Hepatocyte (in vitro differentiated cells): ENCODE measurements around the gene FILIP1L. TPM values are rescaled to one million over a fixed set of nuclear protein-coding genes. Genes with fewer than 3 reads are reported as not detected.

Experiments
- DNase-seq: peaks from one replicate; pipeline ENCODE4 v3.0.0-alpha.2; 2016; ENCODE audit warnings: low spot score
- H2AFZ ChIP-seq: fragments of 200-600 bp; sonication (generic); 2 replicates; pipeline ENCODE4 v1.6.0; 2016; ENCODE audit warnings: antibody characterized with exemption, mild to moderate bottlenecking
- H3K27ac ChIP-seq: fragments of 200-600 bp; sonication (generic); 2 replicates; pipeline ENCODE4 v1.5.1; 2016; ENCODE audit warnings: mild to moderate bottlenecking
- H3K27me3 ChIP-seq: fragments of 200-600 bp; sonication (generic); 2 replicates; pipeline ENCODE4 v1.6.1; 2016
- H3K36me3 ChIP-seq: fragments of 200-600 bp; sonication (generic); replicated peaks from 2 replicates; pipeline ENCODE4 v1.5.1; 2016; ENCODE audit warnings: low read depth; ENCODE audit not compliant: insufficient read depth
- H3K4me1 ChIP-seq: fragments of 200-600 bp; sonication (generic); 2 replicates; pipeline ENCODE4 v1.5.1; 2016; ENCODE audit warnings: mild to moderate bottlenecking, moderate library complexity; ENCODE audit not compliant: insufficient read depth
- H3K4me2 ChIP-seq: fragments of 200-600 bp; sonication (generic); 2 replicates; pipeline ENCODE4 v1.6.0; 2016
- H3K4me3 ChIP-seq: fragments of 200-600 bp; sonication (generic); 2 replicates; pipeline ENCODE4 v1.5.1; 2016; ENCODE audit warnings: mild to moderate bottlenecking
- H3K79me2 ChIP-seq: fragments of 200-600 bp; sonication (generic); 2 replicates; pipeline ENCODE4 v1.6.0; 2017; ENCODE audit warnings: mild to moderate bottlenecking
- H3K9me2 ChIP-seq: fragments of 200-600 bp; sonication (generic); replicated peaks from 2 replicates; pipeline ENCODE4 v1.6.0; 2017; ENCODE audit warnings: mild to moderate bottlenecking; ENCODE audit not compliant: insufficient read depth
- H3K9me3 ChIP-seq: fragments of 200-600 bp; sonication (generic); 2 replicates; pipeline ENCODE4 v1.5.1; 2016; ENCODE audit warnings: low read depth, mild to moderate bottlenecking
- H4K20me1 ChIP-seq: fragments of 200-600 bp; sonication (generic); 2 replicates; pipeline ENCODE4 v1.6.0; 2016; ENCODE audit warnings: mild to moderate bottlenecking; ENCODE audit not compliant: insufficient read depth, poor library complexity, severe bottlenecking
- EZH2 ChIP-seq: fragments of 200-600 bp; sonication (generic); IDR thresholded peaks from 2 replicates; pipeline ENCODE4 v1.6.1; 2016; ENCODE audit warnings: antibody characterized with exemption, mild to moderate bottlenecking, borderline replicate concordance
- EZH2phosphoT487 ChIP-seq: fragments of 200-600 bp; sonication (generic); IDR thresholded peaks from one replicate; pipeline ENCODE4 v1.6.1; 2018; ENCODE audit warnings: antibody characterized with exemption, mild to moderate bottlenecking, low read depth, moderate library complexity; ENCODE audit not compliant: unreplicated experiment, severe bottlenecking
- WGBS: methylation state at CpG from one replicate; pipeline ENCODE4 v1.1.6; 2016; ENCODE audit warnings: low lambda C conversion rate; ENCODE audit errors: missing lambda C conversion rate; 5-methylcytosine and 5-hydroxymethylcytosine counted together
- polyA plus RNA-seq: library from polyadenylated mRNA; unstranded; fragments of >200 nt; fragmentation: Nextera tagmentation; extraction: Ambion mirVana; gene quantifications from 2 replicates; pipeline ENCODE4 v1.2.1, GENCODE V29; 2016
- total RNA-seq: library from RNA; depleted of rRNA; stranded (reverse); fragments of >200 nt; gene quantifications from 2 replicates; pipeline ENCODE4 v1.2.3, GENCODE V29; 2014
- TF ChIP-seq, protein P1 (sequence below): fragments of 200-600 bp; sonication (generic); IDR thresholded peaks from 2 replicates; pipeline ENCODE4 v1.5.1; 2016; ENCODE audit warnings: antibody characterized with exemption, mild to moderate bottlenecking; ENCODE audit not compliant: poor library complexity

Gene FILIP1L
- total and polyA plus RNA-seq, 2 experiments from 2014 or later, result 48.2 to 49.4 TPM

DNA sequence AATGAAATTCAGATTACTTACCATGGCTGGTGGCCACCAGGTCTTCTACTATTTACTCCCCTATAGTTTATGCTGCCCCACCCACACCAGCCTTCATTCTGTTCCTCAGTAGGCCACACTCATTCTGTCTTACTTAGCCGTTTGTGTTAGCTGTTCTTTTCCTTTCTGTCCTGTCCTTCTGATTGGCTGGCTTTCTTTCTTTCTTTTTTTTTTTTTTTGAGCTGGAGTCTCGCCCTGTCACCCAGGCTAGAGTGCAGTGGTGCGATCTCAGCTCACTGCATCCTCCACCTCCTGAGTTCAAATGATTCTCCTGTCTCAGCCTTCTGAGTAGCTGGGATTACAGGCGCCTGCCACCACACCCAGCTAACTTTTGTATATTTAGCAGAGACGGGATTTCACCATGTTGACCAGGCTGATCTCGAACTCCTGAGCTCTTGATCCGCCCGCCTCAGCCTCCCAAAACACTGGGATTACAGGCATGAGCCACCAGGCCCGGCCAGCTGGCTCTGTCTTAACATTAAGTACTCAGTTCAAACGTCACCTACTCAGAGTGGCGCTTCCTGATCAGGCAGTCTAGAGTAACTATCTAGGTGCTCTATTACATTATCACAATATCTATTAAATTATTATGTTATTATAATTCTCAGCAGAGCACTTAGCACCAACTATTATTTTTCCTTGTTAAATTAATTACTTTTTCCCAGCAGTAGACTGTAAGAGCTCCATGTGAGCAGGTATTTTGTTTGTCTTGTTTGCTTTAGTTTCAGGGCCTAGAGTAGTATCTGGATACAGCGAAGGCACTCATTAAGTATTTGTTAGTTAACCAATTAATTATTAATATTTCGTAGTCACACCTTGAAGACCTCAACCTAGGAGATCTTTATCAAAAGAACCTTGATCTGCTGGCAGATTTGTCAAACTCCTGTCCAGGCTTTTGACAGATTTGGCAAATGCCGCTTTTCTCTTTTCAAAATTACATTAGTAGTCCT, 290.3 kb downstream of the FILIP1L start:
- no peak for DNase-seq
- peaks cover 46% of the 10 kb centered on the region for H3K79me2 ChIP-seq

DNA sequence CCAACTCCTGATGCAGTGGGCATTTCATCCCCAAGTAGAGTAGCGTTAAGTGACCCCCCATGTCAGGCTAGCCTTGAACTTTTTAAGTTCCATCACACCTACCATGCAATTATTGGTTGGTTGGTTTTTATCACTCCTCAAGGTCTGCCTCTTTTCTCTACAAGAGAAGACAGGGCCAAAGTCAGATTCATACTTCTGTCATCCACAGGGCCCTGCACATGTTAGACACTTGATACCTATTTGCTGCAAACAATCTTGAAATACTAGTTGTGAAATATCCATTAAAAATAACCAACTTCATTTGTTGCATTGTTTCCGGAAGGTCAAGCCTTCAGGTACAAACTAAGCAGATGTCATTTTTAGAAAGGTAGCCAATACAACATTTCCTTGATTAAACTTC, 295.5 kb downstream of the FILIP1L start:
- Histone ChIP-seq H3K9me2 (no peaks in the 10 kb centered on the region), H3K4me1 (peaks cover 9% of the 10 kb centered on the region), H3K79me2 (peaks cover 30% of the 10 kb centered on the region), H3K27ac (no peak overlapping the region), H4K20me1 (no peaks in the 10 kb centered on the region), H3K4me2 (peak overlapping the region; percentile 85), H3K9me3 (no peaks in the 10 kb centered on the region), H3K27me3 (no peaks in the 10 kb centered on the region), H3K36me3 (no peaks in the 10 kb centered on the region), H3K4me3 (no peak overlapping the region), H2AFZ (no peak overlapping the region)
- TF ChIP-seq, protein P1, sequence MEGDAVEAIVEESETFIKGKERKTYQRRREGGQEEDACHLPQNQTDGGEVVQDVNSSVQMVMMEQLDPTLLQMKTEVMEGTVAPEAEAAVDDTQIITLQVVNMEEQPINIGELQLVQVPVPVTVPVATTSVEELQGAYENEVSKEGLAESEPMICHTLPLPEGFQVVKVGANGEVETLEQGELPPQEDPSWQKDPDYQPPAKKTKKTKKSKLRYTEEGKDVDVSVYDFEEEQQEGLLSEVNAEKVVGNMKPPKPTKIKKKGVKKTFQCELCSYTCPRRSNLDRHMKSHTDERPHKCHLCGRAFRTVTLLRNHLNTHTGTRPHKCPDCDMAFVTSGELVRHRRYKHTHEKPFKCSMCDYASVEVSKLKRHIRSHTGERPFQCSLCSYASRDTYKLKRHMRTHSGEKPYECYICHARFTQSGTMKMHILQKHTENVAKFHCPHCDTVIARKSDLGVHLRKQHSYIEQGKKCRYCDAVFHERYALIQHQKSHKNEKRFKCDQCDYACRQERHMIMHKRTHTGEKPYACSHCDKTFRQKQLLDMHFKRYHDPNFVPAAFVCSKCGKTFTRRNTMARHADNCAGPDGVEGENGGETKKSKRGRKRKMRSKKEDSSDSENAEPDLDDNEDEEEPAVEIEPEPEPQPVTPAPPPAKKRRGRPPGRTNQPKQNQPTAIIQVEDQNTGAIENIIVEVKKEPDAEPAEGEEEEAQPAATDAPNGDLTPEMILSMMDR, result no peak
- TF ChIP-seq EZH2phosphoT487 (no peak), EZH2 (no peak)
- WGBS, result 92% methylated on average over 2 of the region's 2 CpGs
- no peak for DNase-seq

More for the DNA sequence above, 290.3 kb downstream of the FILIP1L start:
- Histone ChIP-seq H3K9me2 (no peaks in the 10 kb centered on the region), H3K4me1 (peaks cover 3% of the 10 kb centered on the region), H3K4me2 (no peak overlapping the region), H2AFZ (no peak overlapping the region), H3K4me3 (no peak overlapping the region), H3K27me3 (no peaks in the 10 kb centered on the region), H3K9me3 (no peaks in the 10 kb centered on the region), H3K27ac (no peak overlapping the region), H4K20me1 (no peaks in the 10 kb centered on the region), H3K36me3 (no peaks in the 10 kb centered on the region)
- TF ChIP-seq EZH2phosphoT487 (no peak), EZH2 (no peak)
- TF ChIP-seq, protein P1, result no peak
- 76% methylated on average over 13 of the region's 14 CpGs for WGBS

DNA sequence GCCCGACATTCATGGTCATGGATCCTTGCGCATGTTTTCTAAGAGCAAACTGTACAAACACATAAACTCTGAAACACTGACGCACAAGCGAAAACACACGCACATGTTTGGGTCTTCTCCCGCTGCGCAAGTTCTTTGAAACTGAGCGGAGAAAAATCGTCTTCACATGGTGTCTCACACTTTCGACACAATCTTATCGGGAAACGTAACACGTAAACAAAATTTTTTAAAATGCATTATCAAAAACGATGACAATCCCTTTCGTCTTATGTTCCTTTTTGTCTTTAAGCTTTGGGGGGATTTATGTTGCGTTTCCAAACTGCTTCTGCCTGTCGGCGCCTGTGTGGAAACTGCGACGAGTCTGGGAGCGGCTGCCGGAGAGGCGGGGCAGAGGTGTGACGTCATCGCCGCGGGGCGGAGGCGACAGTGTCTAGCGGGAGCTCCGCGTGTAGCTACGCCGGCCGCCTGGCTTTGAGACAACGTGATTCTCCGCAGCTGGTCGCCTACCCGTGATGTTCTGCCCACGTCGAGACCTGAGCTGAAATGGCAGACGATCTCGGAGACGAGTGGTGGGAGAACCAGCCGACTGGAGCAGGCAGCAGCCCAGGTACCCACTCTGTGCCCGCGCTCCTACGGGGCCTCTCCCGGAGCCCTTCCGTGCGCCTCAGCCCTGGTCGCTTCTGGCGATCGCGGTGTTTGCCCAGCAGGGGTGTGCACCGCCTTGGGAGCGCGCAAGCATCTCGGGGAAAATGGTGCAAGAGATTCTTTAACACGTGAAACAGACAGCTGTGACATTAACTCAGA, 296.7 kb downstream of the FILIP1L start, which contains the start of gene CMSS1:
CMSS1 (plus strand) TSS at position 426 of the 804 bp plus-strand sequence.
- WGBS, result under 1% methylated on average over 60 of the region's 60 CpGs
- no peaks in the 10 kb centered on the region for H3K27me3 ChIP-seq
- peak within 1 kb of the TSS; percentile 73 for H3K4me3 ChIP-seq
- DNase-seq, result peak; percentile 97
- peak within 1 kb of the TSS; percentile 82 for H2AFZ ChIP-seq
- H3K79me2 ChIP-seq, result peaks cover 27% of the 10 kb centered on the region
- TF ChIP-seq, protein P1, result peak; percentile 23
- TF ChIP-seq EZH2phosphoT487, result no peak
- no peaks in the 10 kb centered on the region for H4K20me1 ChIP-seq
- H3K9me3 ChIP-seq, result no peaks in the 10 kb centered on the region
- H3K27ac ChIP-seq, result peak within 1 kb of the TSS; percentile 95
- H3K4me2 ChIP-seq, result peak within 1 kb of the TSS; percentile 85
- no peaks in the 10 kb centered on the region for H3K36me3 ChIP-seq
- no peaks in the 10 kb centered on the region for H3K9me2 ChIP-seq
- peaks cover 9% of the 10 kb centered on the region for H3K4me1 ChIP-seq
